OCI-LY1 (cell line): ENCODE measurements around the gene PBX1.

Source experiments
- H2AFZ ChIP-seq: fragments of 200-600 bp; sonication (generic), shearing (Covaris generic); 2 replicates; pipeline ENCODE4 v1.6.0; 2014; ENCODE audit warnings: antibody characterized with exemption, mild to moderate bottlenecking, low read length
- H3F3A ChIP-seq: fragments of 200-600 bp; sonication (generic), shearing (Covaris generic); 2 replicates; pipeline ENCODE4 v1.6.0; 2014; ENCODE audit warnings: mild to moderate bottlenecking, antibody characterized with exemption, low read length, moderate library complexity; ENCODE audit not compliant: insufficient read depth
- H3K27ac ChIP-seq: fragments of 200-600 bp; sonication (generic); 2 replicates; pipeline ENCODE4 v1.5.1; 2014; ENCODE audit warnings: low read length, mixed run types, mild to moderate bottlenecking, low read depth; ENCODE audit not compliant: poor library complexity, severe bottlenecking
- H3K27me3 ChIP-seq: fragments of 200-600 bp; sonication (generic); 2 replicates; pipeline ENCODE4 v1.6.0; 2014; ENCODE audit warnings: antibody characterized with exemption, mild to moderate bottlenecking, low read length, moderate library complexity; ENCODE audit not compliant: insufficient read depth
- H3K36me3 ChIP-seq: fragments of 200-600 bp; sonication (generic); 2 replicates; pipeline ENCODE4 v1.6.1; 2014; ENCODE audit warnings: mild to moderate bottlenecking, antibody characterized with exemption, low read length, moderate library complexity, mixed read lengths; ENCODE audit not compliant: insufficient read depth
- H3K4me1 ChIP-seq: fragments of 200-600 bp; sonication (generic); 2 replicates; pipeline ENCODE4 v1.5.1; 2014; ENCODE audit warnings: mild to moderate bottlenecking, low read length, moderate library complexity; ENCODE audit not compliant: insufficient read depth, severe bottlenecking
- H3K4me2 ChIP-seq: fragments of 200-600 bp; sonication (generic), shearing (Covaris generic); 2 replicates; pipeline ENCODE4 v1.6.1; 2014; ENCODE audit warnings: low read length
- H3K4me3 ChIP-seq: fragments of 200-600 bp; sonication (generic); 2 replicates; pipeline ENCODE4 v1.5.1; 2014; ENCODE audit warnings: low read length, low read depth, mild to moderate bottlenecking, mixed read lengths; ENCODE audit not compliant: poor library complexity, severe bottlenecking
- H3K79me2 ChIP-seq: fragments of 200-600 bp; shearing (Covaris generic); 2 replicates; pipeline ENCODE4 v1.6.1; 2016; ENCODE audit warnings: mixed run types, low read length, mixed read lengths; ENCODE audit not compliant: insufficient read depth
- H3K9ac ChIP-seq: fragments of 200-600 bp; sonication (generic), shearing (Covaris generic); 2 replicates; pipeline ENCODE4 v1.6.1; 2014; ENCODE audit warnings: mild to moderate bottlenecking, low read length, mixed read lengths
- H3K9me2 ChIP-seq: fragments of 200-600 bp; sonication (generic), shearing (Covaris generic); 2 replicates; pipeline ENCODE4 v1.6.1; 2014; ENCODE audit warnings: low read depth, mild to moderate bottlenecking, low read length, mixed read lengths
- H3K9me3 ChIP-seq: fragments of 200-600 bp; shearing (Covaris generic); 2 replicates; pipeline ENCODE4 v1.6.1; 2014; ENCODE audit warnings: low read length, mixed read lengths
- H4K20me1 ChIP-seq: fragments of 200-600 bp; sonication (generic), shearing (Covaris generic); 2 replicates; pipeline ENCODE4 v1.6.0; 2016; ENCODE audit warnings: mild to moderate bottlenecking, low read length; ENCODE audit not compliant: insufficient read depth
- CTCF ChIP-seq: fragments of 200-600 bp; sonication (generic), shearing (Covaris generic); IDR thresholded peaks from 2 replicates; pipeline ENCODE4 v1.5.1; 2017; ENCODE audit warnings: mild to moderate bottlenecking, antibody characterized with exemption, low read length, moderate library complexity, mixed read lengths
- EZH2 ChIP-seq: fragments of 200-600 bp; sonication (generic), shearing (Covaris generic); IDR thresholded peaks from 2 replicates; pipeline ENCODE4 v1.8.0; 2017; ENCODE audit warnings: borderline replicate concordance, mixed run types, mild to moderate bottlenecking, antibody characterized with exemption, low read length, moderate library complexity, mixed read lengths

Gene PBX1

GRCh38 chr1:164876398-164877116, 317.6 kb downstream of the PBX1 start:
- no peak for TF ChIP-seq CTCF
- TF ChIP-seq EZH2, result no peak

GRCh38 chr1:164880199-164880598, 321.2 kb downstream of the PBX1 start:
- TF ChIP-seq CTCF, result no peak
- TF ChIP-seq EZH2, result no peak
- no peaks in the 10 kb centered on the region for H3F3A ChIP-seq
- no peak overlapping the region for H2AFZ ChIP-seq
- H3K4me3 ChIP-seq, result no peak overlapping the region
- no peak overlapping the region for H3K9ac ChIP-seq
- H3K27me3 ChIP-seq, result no peaks in the 10 kb centered on the region
- no peaks in the 10 kb centered on the region for H3K36me3 ChIP-seq
- H4K20me1 ChIP-seq, result no peaks in the 10 kb centered on the region
- no peaks in the 10 kb centered on the region for H3K4me1 ChIP-seq
- no peaks in the 10 kb centered on the region for H3K9me3 ChIP-seq
- H3K9me2 ChIP-seq, result no peaks in the 10 kb centered on the region
- no peak overlapping the region for H3K27ac ChIP-seq
- no peaks in the 10 kb centered on the region for H3K79me2 ChIP-seq
- no peak overlapping the region for H3K4me2 ChIP-seq

More at GRCh38 chr1:164876398-164877116, 317.6 kb downstream of the PBX1 start:
- Histone ChIP-seq H3K27ac (no peak overlapping the region), H3K27me3 (no peaks in the 10 kb centered on the region), H3K9ac (no peak overlapping the region), H3K4me3 (no peak overlapping the region), H2AFZ (no peak overlapping the region), H3K4me2 (no peak overlapping the region), H4K20me1 (no peaks in the 10 kb centered on the region), H3K4me1 (no peaks in the 10 kb centered on the region), H3K9me3 (no peaks in the 10 kb centered on the region), H3K79me2 (no peaks in the 10 kb centered on the region), H3K9me2 (no peaks in the 10 kb centered on the region), H3K36me3 (no peaks in the 10 kb centered on the region), H3F3A (no peaks in the 10 kb centered on the region)

GRCh38 chr1:164880644-164881043, 321.7 kb downstream of the PBX1 start:
- no peaks in the 10 kb centered on the region for H3K9me3 ChIP-seq
- H3F3A ChIP-seq, result no peaks in the 10 kb centered on the region
- no peaks in the 10 kb centered on the region for H3K79me2 ChIP-seq
- TF ChIP-seq EZH2 (no peak), CTCF (no peak)
- no peak overlapping the region for H3K27ac ChIP-seq
- H2AFZ ChIP-seq, result no peak overlapping the region
- no peaks in the 10 kb centered on the region for H3K9me2 ChIP-seq
- H3K27me3 ChIP-seq, result no peaks in the 10 kb centered on the region
- no peak overlapping the region for H3K4me2 ChIP-seq
- H3K9ac ChIP-seq, result no peak overlapping the region
- no peak overlapping the region for H3K4me3 ChIP-seq
- H4K20me1 ChIP-seq, result no peaks in the 10 kb centered on the region
- no peaks in the 10 kb centered on the region for H3K36me3 ChIP-seq
- no peaks in the 10 kb centered on the region for H3K4me1 ChIP-seq
